Measurements from ENCODE around the gene EDN1.
"Not testable (repeated sequence)": the region's sequence is repeated elsewhere in the genome, so short reads cannot be mapped to it uniquely, and the experiment has no call there.

The EDN1 gene

GRCh38 chr6:12324748-12325147, 34.6 kb downstream of the EDN1 start:
- no peak for TF ChIP-seq JUND (IDR thresholded peaks at IDR 0.05; ENCODE audit: low read depth)
- in situ Hi-C loops (cut with HindIII; ENCODE audit: low pct_unique_long_range_greater_than_20kb, low sequenced_read_pairs) = no loop called here
- no peak for DNase-seq (ENCODE audit: low read depth in 1 of 2, low spot score in 1 of 2)

- in situ Hi-C loops (cut with HindIII; ENCODE audit: low pct_unique_long_range_greater_than_20kb, low sequenced_read_pairs) = no loop called here
- no peak for TF ChIP-seq JUND (IDR thresholded peaks at IDR 0.05; ENCODE audit: low read depth)
- DNase-seq (ENCODE audit: low read depth in 1 of 2, low spot score in 1 of 2) = no peak
Observed at GRCh38 chr6:12325872-12326271, 35.7 kb downstream of the EDN1 start.

GRCh38 chr6:12327391-12327790, 37.2 kb downstream of the EDN1 start:
- no peak for TF ChIP-seq JUND (IDR thresholded peaks at IDR 0.05; ENCODE audit: low read depth)
- no peak for DNase-seq (ENCODE audit: low read depth in 1 of 2, low spot score in 1 of 2)
- in situ Hi-C loops (cut with HindIII; ENCODE audit: low pct_unique_long_range_greater_than_20kb, low sequenced_read_pairs) = no loop called here

- in situ Hi-C loops (cut with HindIII; ENCODE audit: low pct_unique_long_range_greater_than_20kb, low sequenced_read_pairs) = no loop called here
- TF ChIP-seq JUND (IDR thresholded peaks at IDR 0.05; ENCODE audit: low read depth) = no peak
- DNase-seq (ENCODE audit: low read depth in 1 of 2, low spot score in 1 of 2) = no peak
Observed at GRCh38 chr6:12327988-12328387, 37.8 kb downstream of the EDN1 start.

- no peak for TF ChIP-seq JUND (IDR thresholded peaks at IDR 0.05; ENCODE audit: low read depth)
- in situ Hi-C loops (cut with HindIII; ENCODE audit: low pct_unique_long_range_greater_than_20kb, low sequenced_read_pairs) = no loop called here
Observed at GRCh38 chr6:12328701-12329100, 38.5 kb downstream of the EDN1 start.

GRCh38 chr6:12331474-12331873, 41.3 kb downstream of the EDN1 start:
- peak in 1 of 2 experiments; percentile 95 for DNase-seq (ENCODE audit: low read depth in 1 of 2, low spot score in 1 of 2)
- TF ChIP-seq JUND (IDR thresholded peaks at IDR 0.05; ENCODE audit: low read depth) = peak; percentile 91
- in situ Hi-C loops (cut with HindIII; ENCODE audit: low pct_unique_long_range_greater_than_20kb, low sequenced_read_pairs) = no loop called here

More at GRCh38 chr6:12328701-12329100, 38.5 kb downstream of the EDN1 start:
- no peak for DNase-seq (ENCODE audit: low read depth in 1 of 2, low spot score in 1 of 2)

GRCh38 chr6:12331951-12332749, 42.0 kb downstream of the EDN1 start:
- DNase-seq (ENCODE audit: low read depth in 1 of 2, low spot score in 1 of 2) = peak in 1 of 2 experiments; percentile 99
- peak; percentile 96 for TF ChIP-seq JUND (IDR thresholded peaks at IDR 0.05; ENCODE audit: low read depth)
- in situ Hi-C loops (cut with HindIII; ENCODE audit: low pct_unique_long_range_greater_than_20kb, low sequenced_read_pairs) = no loop called here

- in situ Hi-C loops (cut with HindIII; ENCODE audit: low pct_unique_long_range_greater_than_20kb, low sequenced_read_pairs); DNase-seq (ENCODE audit: low read depth in 1 of 2, low spot score in 1 of 2): not testable (repeated sequence)
Observed at GRCh38 chr6:12332750-12333079, 42.6 kb downstream of the EDN1 start.

GRCh38 chr6:12333128-12333527, 43.0 kb downstream of the EDN1 start:
- no peak for TF ChIP-seq JUND (IDR thresholded peaks at IDR 0.05; ENCODE audit: low read depth)
- DNase-seq (ENCODE audit: low read depth in 1 of 2, low spot score in 1 of 2) = no peak
- in situ Hi-C loops (cut with HindIII; ENCODE audit: low pct_unique_long_range_greater_than_20kb, low sequenced_read_pairs) = no loop called here

GRCh38 chr6:12334526-12335130, 44.5 kb downstream of the EDN1 start:
- in situ Hi-C loops (cut with HindIII; ENCODE audit: low pct_unique_long_range_greater_than_20kb, low sequenced_read_pairs) = no loop called here
- DNase-seq (ENCODE audit: low read depth in 1 of 2, low spot score in 1 of 2) = peak in 1 of 2 experiments; percentile 67

GRCh38 chr6:12335131-12335527, 45.0 kb downstream of the EDN1 start:
- no peak for DNase-seq (ENCODE audit: low read depth in 1 of 2, low spot score in 1 of 2)
- in situ Hi-C loops (cut with HindIII; ENCODE audit: low pct_unique_long_range_greater_than_20kb, low sequenced_read_pairs) = no loop called here
- TF ChIP-seq JUND (IDR thresholded peaks at IDR 0.05; ENCODE audit: low read depth) = no peak

More at GRCh38 chr6:12334526-12335130, 44.5 kb downstream of the EDN1 start:
- no peak for TF ChIP-seq JUND (IDR thresholded peaks at IDR 0.05; ENCODE audit: low read depth)

GRCh38 chr6:12335717-12336116, 45.6 kb downstream of the EDN1 start:
- TF ChIP-seq JUND (IDR thresholded peaks at IDR 0.05; ENCODE audit: low read depth) = no peak
- in situ Hi-C loops (cut with HindIII; ENCODE audit: low pct_unique_long_range_greater_than_20kb, low sequenced_read_pairs) = no loop called here
- peak in 1 of 2 experiments; percentile 94 for DNase-seq (ENCODE audit: low read depth in 1 of 2, low spot score in 1 of 2)

GRCh38 chr6:12336121-12336971, 46.2 kb downstream of the EDN1 start:
- TF ChIP-seq JUND (IDR thresholded peaks at IDR 0.05; ENCODE audit: low read depth) = peak; percentile 84
- in situ Hi-C loops (cut with HindIII; ENCODE audit: low pct_unique_long_range_greater_than_20kb, low sequenced_read_pairs) = no loop called here
- DNase-seq (ENCODE audit: low read depth in 1 of 2, low spot score in 1 of 2) = peak in 1 of 2 experiments; percentile 95

All from T47D (cell line).